SIG-M5 treated with dmso at 0.1 percent for 504 hours (cell line): ENCODE data around the gene SCUBE1.
"Not testable (repeated sequence)": the region's sequence is repeated elsewhere in the genome, so short reads cannot be mapped to it uniquely, and the experiment has no call there.

Source experiments
- DNase-seq: peaks from one replicate; lab custom pipeline; 2025; ENCODE audit not compliant: unreplicated experiment; lab: John Stamatoyannopoulos, UW

Gene SCUBE1

DNA sequence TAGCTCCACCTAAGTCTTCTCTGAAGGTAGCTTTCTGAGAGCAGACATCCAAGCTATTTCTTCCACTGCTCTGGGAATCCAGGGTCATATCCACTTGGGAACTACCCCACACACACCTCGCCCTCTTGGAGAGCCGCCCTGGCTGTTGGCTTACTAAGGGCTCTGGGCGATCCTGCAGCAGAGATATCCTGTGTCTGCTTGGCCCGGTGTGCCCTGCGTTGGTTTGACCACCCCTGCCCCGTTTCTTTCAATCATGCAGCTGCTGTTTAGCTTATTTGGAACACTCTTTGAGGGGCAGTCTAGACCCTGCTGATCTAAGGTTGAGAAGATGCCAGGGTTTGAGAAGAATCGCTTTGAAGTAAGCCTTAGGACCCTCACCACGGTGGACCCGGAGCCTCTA, 17.4 kb upstream of the SCUBE1 start:
- DNase-seq, result no peak

DNA sequence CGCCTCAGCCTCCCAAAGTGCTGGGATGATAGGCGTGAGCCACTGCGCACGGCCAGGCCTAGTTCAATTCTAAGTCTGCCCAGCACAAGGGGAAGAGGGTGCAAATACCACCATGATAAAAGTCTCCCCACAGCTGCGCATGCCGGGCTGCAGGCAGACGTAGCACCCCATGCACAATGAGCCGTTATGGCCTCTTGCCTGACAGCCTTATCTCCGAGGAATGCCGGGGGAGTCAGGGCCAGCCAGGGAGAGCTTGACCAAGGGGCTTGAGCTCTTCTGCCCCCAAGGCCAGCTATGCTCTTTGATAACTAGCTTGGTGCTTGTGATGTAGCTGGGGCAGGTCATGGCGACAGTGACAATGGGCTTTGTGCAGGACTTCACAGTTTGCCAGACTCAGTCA, 13.7 kb upstream of the SCUBE1 start:
- DNase-seq, result no peak

DNA sequence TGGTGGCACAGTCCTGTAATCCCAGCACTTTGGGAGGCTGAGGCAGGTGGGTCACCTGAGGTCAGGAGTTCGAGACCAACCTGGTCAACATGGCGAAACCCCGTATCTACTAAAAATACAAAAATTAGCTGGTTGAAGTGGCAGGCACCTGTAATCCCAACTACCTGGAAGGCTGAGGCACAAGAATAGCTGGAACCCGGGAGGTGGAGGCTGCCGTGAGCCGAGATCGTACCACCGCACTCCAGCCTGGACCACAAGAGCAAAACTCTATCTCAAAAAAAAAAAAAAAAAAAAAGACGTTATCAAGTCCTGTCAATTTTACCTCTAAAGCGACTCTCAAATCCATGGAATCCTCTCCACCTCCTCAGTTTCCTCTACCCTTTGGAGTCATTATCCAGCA, 12.5 kb upstream of the SCUBE1 start:
- not testable (repeated sequence) for DNase-seq

DNA sequence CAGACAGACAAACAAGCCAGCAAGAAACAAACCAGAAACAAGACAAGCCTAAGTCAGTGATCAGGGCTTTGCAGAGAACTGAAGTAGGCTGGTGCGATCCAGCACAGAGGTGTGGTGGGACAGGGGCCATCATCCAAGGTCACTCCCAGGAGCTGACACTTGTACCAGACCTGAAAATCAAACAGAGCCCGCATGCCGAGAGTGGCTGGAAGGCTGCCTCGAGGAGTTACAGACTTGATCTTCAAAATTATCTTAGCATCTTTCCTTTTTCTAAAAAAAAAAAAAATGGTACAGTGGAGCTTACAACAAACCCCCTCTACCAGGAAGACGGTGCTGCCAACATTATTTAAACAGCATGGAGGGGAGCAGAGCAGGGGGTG, 8.8 kb upstream of the SCUBE1 start:
- DNase-seq, result no peak

DNA sequence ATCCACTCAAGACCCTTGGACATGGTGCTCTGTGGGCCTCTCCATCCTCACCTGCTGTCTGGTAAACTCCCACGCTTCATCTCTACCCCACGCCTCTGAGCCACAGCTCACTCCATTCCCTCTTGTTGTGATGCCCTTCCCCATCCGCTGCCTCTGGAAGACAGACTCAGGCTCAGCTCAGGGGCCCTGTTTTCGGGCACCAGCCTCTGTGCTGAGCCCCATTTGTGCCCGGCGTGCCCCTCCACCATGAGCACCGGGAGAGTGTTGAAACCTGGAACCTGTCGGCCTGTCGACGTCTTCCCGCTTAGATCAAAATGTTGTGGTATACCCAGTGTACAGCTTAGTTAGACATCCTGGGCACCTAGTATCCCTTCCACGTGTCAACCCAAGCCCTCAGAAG, 6.5 kb upstream of the SCUBE1 start:
- no peak for DNase-seq

DNA sequence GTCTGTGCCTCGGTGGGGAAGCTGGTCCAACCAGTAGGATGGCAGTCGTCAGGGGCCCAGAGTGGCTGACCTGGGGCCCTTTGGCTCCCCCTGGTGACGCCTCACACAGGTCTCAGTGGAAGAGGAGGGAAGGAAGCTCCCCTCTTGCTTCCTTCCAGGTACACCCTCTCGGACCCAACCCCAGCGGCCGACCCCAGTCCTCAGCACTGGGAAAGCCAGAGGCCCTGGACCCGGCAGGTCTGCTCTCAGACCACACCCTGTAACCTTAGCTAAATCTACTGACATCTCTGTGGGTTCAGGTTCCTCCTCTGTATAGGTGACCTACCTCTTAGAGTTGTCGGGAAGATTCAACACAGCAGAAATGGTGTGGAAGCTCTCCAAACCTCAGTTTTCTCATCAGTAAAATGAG, 3.4 kb upstream of the SCUBE1 start:
- no peak for DNase-seq

DNA sequence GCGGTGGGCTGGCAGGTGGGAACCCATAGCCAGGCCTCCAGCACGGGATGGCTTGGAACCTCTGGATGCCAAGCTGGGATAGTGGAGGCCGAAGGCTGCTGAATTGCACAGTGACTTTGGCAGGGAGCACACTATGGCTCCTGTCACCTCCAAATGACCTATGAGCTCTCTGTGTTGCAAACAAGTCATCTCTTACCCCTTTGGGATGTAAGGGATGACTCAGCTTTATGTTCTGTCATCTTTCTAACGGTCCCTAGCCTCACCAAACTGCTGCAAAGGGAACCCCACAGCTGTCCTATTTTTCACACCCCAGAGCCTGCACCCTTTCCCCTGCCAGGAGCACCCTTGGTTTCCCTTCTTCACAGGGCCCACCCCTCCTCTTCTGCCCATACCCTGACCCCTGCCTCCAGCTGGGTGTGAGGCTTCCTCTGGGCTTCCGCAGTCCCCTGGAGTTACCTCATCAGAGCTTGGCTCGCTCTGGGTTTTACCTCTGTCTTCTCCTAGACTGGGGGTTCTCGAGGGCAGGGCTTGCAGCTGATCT, 2.7 kb upstream of the SCUBE1 start:
- peak; percentile 92 for DNase-seq

DNA sequence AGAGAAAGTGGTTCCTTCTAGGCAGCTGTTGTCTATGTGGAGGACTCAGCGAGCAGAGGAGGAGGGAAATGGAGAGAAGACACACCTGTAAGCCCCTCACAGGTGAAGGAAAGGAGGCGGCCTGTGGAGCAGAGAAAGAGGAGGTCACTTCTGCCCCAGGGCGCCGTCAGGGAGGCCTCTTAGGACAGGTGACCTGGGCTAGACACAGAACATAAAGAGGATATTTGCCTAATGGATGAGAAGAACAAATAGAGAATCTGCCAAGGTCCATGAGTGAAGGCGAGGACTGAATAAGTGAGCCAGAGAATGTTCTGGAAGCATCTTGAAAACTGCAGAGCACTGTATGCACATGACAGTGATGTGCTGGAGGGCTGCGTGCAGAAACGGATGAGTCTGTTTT, 2.2 kb upstream of the SCUBE1 start:
- no peak for DNase-seq

DNA sequence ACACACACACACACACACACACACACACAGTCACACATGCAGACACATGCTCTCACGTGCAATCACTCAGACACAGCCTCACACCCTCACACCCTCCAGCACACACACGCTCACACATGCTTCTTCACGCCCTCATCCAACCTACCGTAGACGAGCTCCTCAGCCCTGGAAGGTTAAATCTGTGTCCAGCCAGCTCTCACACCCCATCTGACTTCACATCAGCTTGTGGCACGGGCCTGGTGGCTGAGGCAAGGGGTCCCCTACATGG, 1.3 kb upstream of the SCUBE1 start:
- no peak for DNase-seq

DNA sequence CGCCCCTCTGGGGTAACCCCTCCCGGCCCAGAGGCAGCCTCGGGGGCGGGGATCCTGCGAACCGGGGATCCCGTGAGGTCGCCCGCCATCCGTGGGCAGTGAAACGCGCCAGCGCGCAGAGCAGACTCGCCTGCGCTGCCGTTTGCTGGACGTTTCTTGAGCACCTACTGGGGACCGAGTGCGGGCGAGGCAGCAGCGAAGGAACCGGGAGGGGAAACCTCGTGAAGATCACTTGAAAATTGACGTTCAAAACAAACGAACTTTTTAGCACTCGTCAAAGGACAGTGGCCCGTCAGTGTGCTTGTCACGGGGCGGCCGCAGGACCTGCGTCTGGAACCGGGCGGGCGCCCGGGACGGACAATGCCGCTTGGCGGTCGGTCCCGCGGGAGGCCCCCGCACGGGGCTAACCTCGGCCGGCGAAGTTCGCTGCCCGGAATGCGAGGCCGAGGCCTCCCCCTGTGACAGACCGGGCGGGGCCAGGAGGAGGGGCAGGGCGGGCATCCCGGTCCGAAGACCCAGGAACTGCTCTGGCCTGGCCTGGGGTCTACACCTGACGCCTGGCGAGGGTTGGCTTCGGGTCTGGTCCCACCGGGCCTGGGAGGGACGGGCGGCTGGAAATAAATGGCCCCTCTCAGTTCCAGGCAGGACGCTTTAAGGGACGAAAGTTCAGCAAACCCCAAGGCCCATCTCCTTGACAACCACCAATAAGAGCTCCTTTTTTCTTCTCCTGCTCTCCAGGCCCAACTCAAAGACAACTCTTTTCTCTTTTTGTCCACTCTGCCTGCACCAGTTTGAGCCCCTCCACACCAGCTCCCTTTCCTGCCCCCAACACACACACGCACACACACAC, 723 bp upstream of the SCUBE1 start:
- no peak for DNase-seq

DNA sequence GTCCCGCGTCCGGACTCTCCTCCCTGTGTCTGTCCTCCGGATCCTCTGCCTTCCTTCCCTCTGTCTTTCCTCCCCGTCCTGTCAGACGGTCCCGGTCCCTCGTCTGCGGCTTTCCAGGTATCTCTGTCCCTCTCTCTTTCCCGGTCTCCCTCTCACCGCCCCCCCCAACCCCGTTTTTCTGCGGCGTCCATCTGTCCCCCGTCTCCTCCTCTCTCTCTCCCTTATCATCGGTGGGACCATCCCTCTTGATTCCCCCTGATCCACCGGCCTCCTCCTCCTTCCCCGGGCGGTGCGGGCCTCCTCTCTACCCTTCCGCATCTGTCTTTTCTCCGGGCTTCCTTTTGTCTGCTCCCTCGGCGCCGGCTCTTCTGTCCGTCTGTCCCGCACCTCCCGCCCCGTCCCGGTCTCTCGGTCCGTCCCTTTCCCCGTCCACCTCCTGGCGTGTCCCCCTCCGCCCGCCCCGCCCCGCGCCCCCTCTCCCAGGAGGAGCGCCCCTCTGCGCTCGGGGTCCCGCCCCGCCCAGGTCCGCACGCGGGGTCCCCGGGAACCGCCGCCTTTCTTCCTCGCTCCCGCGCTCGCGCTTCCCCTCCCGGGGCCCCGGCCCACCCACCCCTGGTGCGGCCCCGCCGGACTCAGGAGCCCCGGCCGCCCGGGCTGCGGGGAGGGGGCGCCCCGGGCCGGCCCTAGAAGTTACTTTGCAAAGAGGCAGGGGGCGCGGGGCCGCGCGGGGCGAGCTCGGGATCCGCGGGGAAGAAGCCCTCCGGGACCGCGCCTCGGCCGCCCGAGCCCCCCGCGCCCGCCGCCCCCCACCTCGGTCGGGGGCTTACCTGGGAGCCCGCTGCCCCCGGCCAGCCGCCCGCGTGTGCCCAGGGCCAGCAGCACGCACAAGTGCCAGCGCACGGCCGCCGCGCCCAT, 568 bp downstream of the SCUBE1 start:
- no peak for DNase-seq

DNA sequence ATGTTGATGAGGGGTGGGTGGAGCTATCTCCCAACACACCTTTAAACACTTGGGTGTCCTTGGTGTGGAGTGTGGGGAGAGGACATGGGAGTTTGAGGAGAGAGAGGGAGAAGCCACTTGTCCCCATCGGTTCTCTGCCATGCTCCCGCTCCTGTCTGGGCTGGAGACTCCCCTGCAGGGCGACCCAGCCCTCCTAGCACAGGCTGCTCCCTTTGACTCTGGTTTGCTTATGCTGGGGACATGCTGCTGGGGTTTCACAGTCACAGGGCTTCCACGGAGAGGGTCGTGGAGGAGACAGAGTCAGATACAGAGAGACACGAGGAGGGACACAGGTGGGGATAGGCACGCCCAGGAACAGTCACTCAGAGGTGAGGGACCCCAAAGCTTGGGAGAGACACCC, 1.6 kb downstream of the SCUBE1 start:
- no peak for DNase-seq

DNA sequence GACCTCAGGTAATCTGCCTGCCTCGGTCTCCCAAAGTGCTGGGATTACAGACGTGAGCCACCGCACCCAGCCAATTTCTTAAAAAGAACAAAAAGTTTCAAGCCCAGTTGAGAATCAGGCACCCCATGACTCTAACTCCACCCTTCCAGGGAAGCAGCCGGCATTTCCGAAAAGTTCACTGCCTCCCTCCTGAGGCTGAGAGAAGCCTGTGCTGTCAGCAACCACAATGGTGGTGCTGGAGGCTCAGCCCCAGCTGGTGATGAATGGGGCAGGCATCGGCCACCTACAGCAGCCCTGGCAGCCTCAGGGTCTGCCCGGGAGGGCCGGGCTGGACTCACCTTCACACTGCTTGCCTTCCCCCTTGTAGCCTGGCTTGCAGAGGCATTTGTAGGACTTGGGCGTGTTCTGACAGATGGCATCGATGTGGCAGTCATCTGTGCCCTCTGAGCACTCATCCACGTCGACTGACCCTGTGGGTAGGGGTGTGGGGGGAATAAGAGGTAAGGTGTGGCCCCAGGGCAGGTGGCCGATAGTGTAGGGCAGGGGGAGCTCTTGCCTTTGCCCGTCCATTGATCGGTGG, 4.3 kb downstream of the SCUBE1 start:
- DNase-seq, result no peak

DNA sequence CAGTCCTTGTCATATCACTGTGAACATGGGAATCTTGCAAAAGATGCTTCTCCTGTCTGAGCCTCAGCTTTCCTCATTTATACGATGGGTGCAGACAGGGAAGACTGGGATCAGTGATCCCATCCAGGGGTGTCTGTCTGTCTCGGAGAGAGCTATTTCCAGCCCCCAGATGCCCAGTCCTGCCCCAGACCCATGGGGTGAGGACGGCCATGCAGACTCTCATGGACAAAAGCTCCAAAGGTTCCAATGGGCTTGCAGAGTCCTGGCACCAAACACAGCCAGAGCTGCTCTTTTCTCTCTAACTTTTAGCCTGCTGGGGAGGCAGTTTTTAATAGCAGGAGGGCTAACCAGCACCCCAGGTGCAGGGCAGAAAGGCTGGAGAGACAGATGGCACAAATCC, 5.2 kb downstream of the SCUBE1 start:
- no peak for DNase-seq

DNA sequence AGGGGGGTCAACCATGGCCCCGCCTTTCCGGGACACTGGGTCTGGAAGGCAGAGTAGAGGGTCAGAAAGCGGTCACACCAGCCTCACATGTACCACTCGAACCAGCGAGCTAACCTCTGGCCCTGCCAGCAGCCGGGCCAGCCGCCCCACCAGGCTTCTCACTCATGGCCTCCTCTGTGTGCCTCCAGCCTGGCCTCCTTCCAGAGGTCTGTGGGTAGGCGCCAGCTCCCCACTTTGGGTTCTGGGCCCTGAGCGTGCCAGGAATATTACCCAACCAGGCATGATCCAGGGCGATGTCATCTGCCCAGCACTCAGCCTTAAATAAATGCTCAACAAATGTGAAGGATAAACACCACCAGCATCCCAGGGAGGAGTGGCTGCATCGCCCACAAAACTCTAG, 5.8 kb downstream of the SCUBE1 start:
- DNase-seq, result no peak

DNA sequence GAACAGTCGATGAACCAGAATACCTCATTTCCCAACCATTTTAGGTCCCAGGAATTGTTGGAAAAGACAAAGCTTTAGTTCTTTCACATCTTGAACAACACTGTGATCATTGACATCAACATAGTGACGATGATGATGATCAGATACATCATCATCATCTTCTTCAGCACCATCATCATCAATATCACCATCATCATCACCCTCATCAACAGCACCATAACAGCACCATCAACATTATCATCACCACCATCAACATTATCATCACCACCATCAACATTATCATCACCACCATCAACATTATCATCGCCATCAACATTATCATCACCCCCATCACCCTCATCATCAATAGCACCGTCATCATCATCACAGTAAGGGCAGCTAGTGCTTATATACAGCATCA, 8.8 kb downstream of the SCUBE1 start:
- no peak for DNase-seq

DNA sequence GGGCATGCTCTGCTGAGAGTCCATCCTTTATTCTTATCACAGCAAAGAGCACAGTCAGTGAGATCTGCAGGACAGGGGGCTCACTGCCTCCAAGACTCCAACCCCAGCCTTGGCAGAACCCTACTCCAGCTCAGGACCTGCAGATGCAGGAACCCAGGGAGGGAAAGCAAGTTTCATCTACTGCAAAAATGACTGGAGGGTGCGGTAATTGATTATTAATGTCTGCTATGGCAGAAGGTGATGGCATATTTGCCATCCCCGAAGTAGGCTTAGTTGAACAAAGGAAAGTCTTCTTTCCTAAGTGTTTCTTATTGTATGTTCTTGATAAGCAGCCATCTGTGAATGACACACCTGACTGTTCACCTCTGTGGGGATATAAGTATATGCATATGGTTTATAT, 9.2 kb downstream of the SCUBE1 start:
- DNase-seq, result no peak

DNA sequence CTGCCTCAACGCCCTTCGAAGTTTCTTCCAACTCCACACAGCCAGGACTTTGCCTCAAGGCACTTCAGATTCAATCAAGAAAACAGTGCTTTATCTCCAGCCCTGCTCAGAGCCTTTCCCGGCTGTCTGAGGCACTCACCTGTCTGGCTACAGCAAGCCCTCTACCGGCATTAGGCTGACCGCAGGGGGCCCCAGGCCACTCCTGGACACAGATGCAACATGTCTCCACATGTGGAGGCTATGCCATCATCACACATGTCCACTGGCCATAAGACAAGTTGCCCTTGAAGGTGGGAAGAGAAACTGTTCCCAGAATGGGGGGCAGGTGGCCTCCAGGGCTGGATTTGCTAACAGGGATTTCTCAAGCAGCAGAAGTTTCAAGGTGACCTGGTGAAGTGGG, 10.0 kb downstream of the SCUBE1 start:
- no peak for DNase-seq

DNA sequence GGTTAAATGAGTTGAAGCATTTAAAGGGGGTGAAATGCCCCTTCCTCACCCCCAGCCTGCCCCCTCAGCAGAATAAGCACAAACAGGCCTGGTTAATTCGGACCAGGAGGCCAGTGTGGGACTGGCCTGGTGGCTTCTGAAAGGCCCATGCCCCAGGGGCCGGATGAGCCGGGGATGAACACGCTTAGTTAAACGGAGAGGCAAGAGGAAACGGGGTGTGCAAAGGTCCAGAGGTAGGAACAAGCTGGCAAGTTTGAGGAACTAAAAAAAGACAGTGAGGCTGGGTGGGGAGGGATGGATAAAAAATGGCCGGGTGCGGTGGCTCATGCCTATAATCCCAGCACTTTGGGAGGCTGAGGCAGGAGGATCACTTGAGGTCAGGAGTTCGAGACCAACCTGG, 11.5 kb downstream of the SCUBE1 start:
- no peak for DNase-seq

DNA sequence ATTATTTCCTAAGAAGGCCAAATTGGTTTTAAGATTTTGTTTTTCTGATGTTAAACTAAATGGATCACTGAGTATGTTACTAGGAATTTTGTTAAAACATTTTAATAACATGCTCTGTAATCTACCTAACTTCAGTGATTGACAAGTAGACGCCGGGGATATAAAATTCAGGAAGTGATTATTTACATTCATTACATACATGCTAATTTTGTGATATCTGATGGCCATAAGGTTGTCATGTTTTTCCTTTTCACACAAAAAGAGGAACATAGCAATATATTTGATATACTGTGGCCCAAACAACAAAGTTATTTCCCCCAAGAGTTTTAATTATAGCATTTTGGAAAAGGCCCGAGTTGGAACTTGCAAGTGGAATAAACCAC, 12.1 kb downstream of the SCUBE1 start:
- DNase-seq, result no peak

DNA sequence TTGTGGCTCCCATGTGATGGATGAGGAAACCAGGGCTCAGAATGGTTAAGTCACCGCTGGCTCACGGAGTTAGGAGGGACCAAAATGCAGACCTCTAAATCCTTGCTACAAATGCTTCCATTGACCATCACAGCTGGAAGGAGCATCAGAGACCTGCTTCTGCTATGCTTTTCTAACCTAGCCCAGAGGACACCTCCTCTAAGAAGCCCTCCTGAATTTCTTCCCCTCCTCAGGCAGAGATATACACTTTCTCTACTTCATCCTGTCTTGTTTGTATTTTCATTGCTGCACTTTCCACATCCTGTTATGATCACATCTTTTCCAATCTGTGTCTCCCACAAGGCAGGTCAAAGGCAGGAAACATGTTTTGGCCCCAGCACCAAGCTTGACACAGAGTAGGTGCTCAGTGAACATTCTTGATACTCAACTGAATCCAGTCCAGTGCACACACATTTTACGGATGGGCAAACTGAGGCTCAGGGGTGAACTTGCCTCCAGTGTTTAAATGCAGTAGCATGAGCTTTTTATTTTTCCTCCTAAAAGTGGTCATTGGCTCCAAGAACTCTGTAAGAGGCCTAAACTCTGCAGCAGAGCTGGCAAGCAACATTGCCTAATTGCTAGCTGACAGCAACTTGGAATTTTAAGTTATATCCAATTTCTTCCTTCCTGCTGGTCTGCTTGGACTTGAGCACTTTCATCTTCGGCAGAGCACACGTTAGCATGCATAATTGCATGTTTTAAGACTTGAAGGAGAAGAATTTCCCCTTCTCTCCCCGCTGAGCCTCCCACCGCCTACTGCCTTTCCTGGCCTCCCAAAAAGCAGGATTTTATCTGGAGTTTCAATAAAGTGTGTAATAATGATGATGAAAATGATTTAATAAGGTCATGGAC, 12.7 kb downstream of the SCUBE1 start:
- no peak for DNase-seq
